ENCODE results near the gene UBE3B. TPM values are rescaled to one million over a fixed set of nuclear protein-coding genes. Genes with fewer than 3 reads are reported as not detected.

The UBE3B gene
- total RNA-seq, 1 experiment from 2014 or later = 16.8 TPM

- peak; percentile 54 for DNase-seq (ENCODE audit: low spot score)
Observed at GRCh38 chr12:109449845-109450532, 27.4 kb upstream of the UBE3B start.

- no peak for DNase-seq (ENCODE audit: low spot score)
Observed at GRCh38 chr12:109450980-109451379, 26.5 kb upstream of the UBE3B start.

GRCh38 chr12:109451400-109451799 lies 26.0 kb upstream of the UBE3B start:
- no peak for DNase-seq (ENCODE audit: low spot score)

- no peak for DNase-seq (ENCODE audit: low spot score)
Observed at GRCh38 chr12:109452489-109452888, 24.9 kb upstream of the UBE3B start.

- DNase-seq (ENCODE audit: low spot score) = no peak
Observed at GRCh38 chr12:109455706-109456105, 21.7 kb upstream of the UBE3B start.

- DNase-seq (ENCODE audit: low spot score) = no peak
Observed at GRCh38 chr12:109458086-109458485, 19.3 kb upstream of the UBE3B start.

- DNase-seq (ENCODE audit: low spot score) = no peak
Observed at GRCh38 chr12:109458771-109459208, 18.6 kb upstream of the UBE3B start.

- no peak for DNase-seq (ENCODE audit: low spot score)
Observed at GRCh38 chr12:109459247-109459646, 18.2 kb upstream of the UBE3B start.

GRCh38 chr12:109460538-109460937 lies 16.9 kb upstream of the UBE3B start:
- DNase-seq (ENCODE audit: low spot score) = no peak

GRCh38 chr12:109461049-109461845 lies 16.2 kb upstream of the UBE3B start:
- DNase-seq (ENCODE audit: low spot score) = peak; percentile 60

- peak; percentile 69 for DNase-seq (ENCODE audit: low spot score)
Observed at GRCh38 chr12:109461846-109462756, 15.3 kb upstream of the UBE3B start.

- DNase-seq (ENCODE audit: low spot score) = peak; percentile 72
Observed at GRCh38 chr12:109462868-109463692, 14.4 kb upstream of the UBE3B start.

- no peak for DNase-seq (ENCODE audit: low spot score)
Observed at GRCh38 chr12:109463756-109464155, 13.7 kb upstream of the UBE3B start.

- no peak for DNase-seq (ENCODE audit: low spot score)
Observed at GRCh38 chr12:109464642-109465351, 12.6 kb upstream of the UBE3B start.

GRCh38 chr12:109466305-109466704 lies 11.1 kb upstream of the UBE3B start:
- DNase-seq (ENCODE audit: low spot score) = no peak

- no peak for DNase-seq (ENCODE audit: low spot score)
Observed at GRCh38 chr12:109466821-109467220, 10.6 kb upstream of the UBE3B start.

- no peak for DNase-seq (ENCODE audit: low spot score)
Observed at GRCh38 chr12:109467978-109468676, 9.3 kb upstream of the UBE3B start.

GRCh38 chr12:109469517-109469916 lies 7.9 kb upstream of the UBE3B start:
- DNase-seq (ENCODE audit: low spot score) = no peak

GRCh38 chr12:109473006-109473405 lies 4.4 kb upstream of the UBE3B start:
- DNase-seq (ENCODE audit: low spot score) = no peak
